ENCODE data around the gene TYK2. TPM values are rescaled to one million over a fixed set of nuclear protein-coding genes. Genes with fewer than 3 reads are reported as not detected.
A peak's percentile ranks its signal among the peaks of the same experiment; 100 is the strongest.

The TYK2 gene
- total and polyA plus RNA-seq, 2 of the 13 experiments (the other 11 are each of a cell fraction or from before 2014, with no cell fraction given) = 38.8 to 60.1 TPM

- TF ChIP-seq HOXA9 (CRISPR knock-in tag; IDR thresholded peaks at IDR 0.05; ENCODE audit: borderline replicate concordance) = peak; percentile 76; the same call in 1 of the 2 replicates
- TF ChIP-seq DZIP1 (CRISPR knock-in tag; IDR thresholded peaks at IDR 0.05) = peak; percentile 41; the same call in 1 of the 2 replicates
- TF ChIP-seq RBFOX2 (IDR thresholded peaks at IDR 0.05; ENCODE audit: low read depth, low read length) = peak; percentile 98
- TF ChIP-seq ZNF441 (CRISPR knock-in tag; IDR thresholded peaks at IDR 0.05; ENCODE audit: borderline replicate concordance) = no peak
- peak; percentile 82 for TF ChIP-seq POGZ (CRISPR knock-in tag; IDR thresholded peaks at IDR 0.05)
- 0 out of 2 replicates have a peak, but pooled peaks have one; percentile 64 for TF ChIP-seq ZFP1 (CRISPR knock-in tag; IDR thresholded peaks at IDR 0.05)
- peak; percentile 27; the same call in 1 of the 2 replicates for TF ChIP-seq ZBTB7A (CRISPR knock-in tag; IDR thresholded peaks at IDR 0.05)
- TF ChIP-seq ZNF235 (CRISPR knock-in tag; IDR thresholded peaks at IDR 0.05; ENCODE audit: borderline replicate concordance) = 0 out of 2 replicates have a peak, but pooled peaks have one; percentile 35
- peak; percentile 72 for TF ChIP-seq ZSCAN25 (CRISPR knock-in tag; IDR thresholded peaks at IDR 0.05)
- peak; percentile 49; the same call in 1 of the 2 replicates for TF ChIP-seq ZNF501 (CRISPR knock-in tag; IDR thresholded peaks at IDR 0.05)
- TF ChIP-seq FUBP1 (CRISPR knock-in tag; IDR thresholded peaks at IDR 0.05; ENCODE audit: borderline replicate concordance) = no peak
- TF ChIP-seq NFRKB (IDR thresholded peaks at IDR 0.05) = peak; percentile 57; the same call in 1 of the 2 replicates
- TF ChIP-seq SKI (IDR thresholded peaks at IDR 0.05; ENCODE audit: partially characterized antibody) = no peak
- peak; percentile 57; the same call in 1 of the 2 replicates for TF ChIP-seq CSRNP1 (CRISPR knock-in tag; IDR thresholded peaks at IDR 0.05)
- peak; percentile 74; the same call in 1 of the 2 replicates for TF ChIP-seq ZNF124 (CRISPR knock-in tag; IDR thresholded peaks at IDR 0.05)
- TF ChIP-seq ELF1 (CRISPR knock-in tag; IDR thresholded peaks at IDR 0.05) = 0 out of 2 replicates have a peak, but pooled peaks have one; percentile 38
- TF ChIP-seq GFI1 (CRISPR knock-in tag; IDR thresholded peaks at IDR 0.05; ENCODE audit: borderline replicate concordance) = peak; percentile 52; the same call in 1 of the 2 replicates
- peak; percentile 36; the same call in 1 of the 2 replicates for TF ChIP-seq GMEB2 (CRISPR knock-in tag; IDR thresholded peaks at IDR 0.05; ENCODE audit: low read depth)
- TF ChIP-seq ZSCAN29 (CRISPR knock-in tag; conservative IDR thresholded peaks at IDR 0.05) = peak; percentile 58; the same call in 1 of the 2 replicates
- TF ChIP-seq ATF7-NPFF (CRISPR knock-in tag; IDR thresholded peaks at IDR 0.05; ENCODE audit: low read depth) = peak; percentile 76
Measured at GRCh38 chr19:10332965-10333757, 47.2 kb downstream of the TYK2 start, which contains the start of gene RAVER1 (continued).
